Epithelial cell of esophagus (primary cell): ENCODE results near the gene MYL4.

Source experiments
- DNase-seq: peaks from one replicate; pipeline ENCODE4 v3.0.0; 2010; ENCODE audit warnings: low read depth
- H3K4me3 ChIP-seq: 2 replicates; pipeline ENCODE4 v1.5.1; 2011; ENCODE audit warnings: mild to moderate bottlenecking, low read length, control low read depth
- TF ChIP-seq, protein P1 (sequence below): IDR thresholded peaks from 2 replicates; pipeline ENCODE4 v1.5.1; 2011; ENCODE audit warnings: low read depth, mild to moderate bottlenecking, low read length, control low read depth, inconsistent platforms; ENCODE audit not compliant: insufficient read depth; ENCODE audit errors: missing control alignments

Gene MYL4

DNA sequence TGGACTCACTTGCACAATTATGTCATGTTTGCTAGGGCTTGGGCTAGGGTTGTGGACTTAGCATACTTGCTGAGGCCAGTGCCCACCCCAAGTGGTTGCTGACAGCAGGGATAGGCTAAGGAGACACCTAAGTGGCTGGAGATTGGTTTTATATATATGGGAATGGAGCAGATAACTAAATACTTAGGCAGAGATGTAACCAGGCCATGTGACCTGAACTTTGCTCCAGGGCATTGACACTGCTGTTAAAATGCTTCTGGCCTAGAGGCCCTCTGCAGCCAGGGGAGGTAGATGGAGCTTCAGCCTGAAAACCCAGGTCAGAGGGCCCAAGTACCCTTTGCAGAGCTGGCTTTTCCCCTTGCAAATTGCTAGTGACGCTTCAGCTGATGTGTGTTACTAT lies 43.1 kb downstream of the MYL4 start:
- TF ChIP-seq, protein P1, sequence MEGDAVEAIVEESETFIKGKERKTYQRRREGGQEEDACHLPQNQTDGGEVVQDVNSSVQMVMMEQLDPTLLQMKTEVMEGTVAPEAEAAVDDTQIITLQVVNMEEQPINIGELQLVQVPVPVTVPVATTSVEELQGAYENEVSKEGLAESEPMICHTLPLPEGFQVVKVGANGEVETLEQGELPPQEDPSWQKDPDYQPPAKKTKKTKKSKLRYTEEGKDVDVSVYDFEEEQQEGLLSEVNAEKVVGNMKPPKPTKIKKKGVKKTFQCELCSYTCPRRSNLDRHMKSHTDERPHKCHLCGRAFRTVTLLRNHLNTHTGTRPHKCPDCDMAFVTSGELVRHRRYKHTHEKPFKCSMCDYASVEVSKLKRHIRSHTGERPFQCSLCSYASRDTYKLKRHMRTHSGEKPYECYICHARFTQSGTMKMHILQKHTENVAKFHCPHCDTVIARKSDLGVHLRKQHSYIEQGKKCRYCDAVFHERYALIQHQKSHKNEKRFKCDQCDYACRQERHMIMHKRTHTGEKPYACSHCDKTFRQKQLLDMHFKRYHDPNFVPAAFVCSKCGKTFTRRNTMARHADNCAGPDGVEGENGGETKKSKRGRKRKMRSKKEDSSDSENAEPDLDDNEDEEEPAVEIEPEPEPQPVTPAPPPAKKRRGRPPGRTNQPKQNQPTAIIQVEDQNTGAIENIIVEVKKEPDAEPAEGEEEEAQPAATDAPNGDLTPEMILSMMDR: no peak
- no peak for DNase-seq
- H3K4me3 ChIP-seq: no peak overlapping the region

DNA sequence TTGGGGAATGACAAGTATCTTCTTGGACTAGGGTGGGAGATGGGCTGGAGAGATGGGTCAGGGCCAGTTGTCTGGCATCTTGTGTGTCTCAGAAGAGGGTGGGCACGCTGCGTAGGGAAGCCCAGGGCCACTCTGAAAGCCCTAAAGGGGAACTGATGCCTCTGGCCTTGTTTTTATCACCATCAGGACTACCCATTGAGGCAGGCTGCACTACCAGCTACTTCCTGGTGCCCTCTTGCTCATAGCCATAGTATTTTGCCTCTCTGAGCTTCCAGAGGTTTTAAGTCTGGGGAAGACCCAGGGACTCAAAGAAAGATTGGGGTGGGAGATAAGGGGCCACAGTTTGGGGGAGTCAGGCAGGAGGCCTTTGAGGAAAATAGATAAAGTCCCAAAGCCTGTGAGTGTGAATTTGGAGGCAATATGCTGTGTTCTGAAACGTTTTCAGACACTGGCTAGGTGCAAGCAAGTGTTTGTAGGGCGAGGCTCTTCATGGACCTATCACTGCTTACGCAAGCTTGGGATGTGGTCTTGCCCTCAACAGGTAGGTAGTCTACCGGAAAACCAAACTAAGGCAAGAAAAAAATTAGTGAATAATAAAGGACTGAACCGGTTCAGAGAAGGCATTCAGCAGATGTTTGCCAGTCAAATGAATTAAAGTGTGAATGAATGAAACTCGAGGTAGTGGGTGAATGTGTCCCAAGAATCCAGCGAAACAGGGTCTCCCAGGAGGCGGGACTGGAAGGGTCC lies 43.8 kb downstream of the MYL4 start:
- TF ChIP-seq, protein P1: no peak
- DNase-seq: no peak
- no peak overlapping the region for H3K4me3 ChIP-seq

DNA sequence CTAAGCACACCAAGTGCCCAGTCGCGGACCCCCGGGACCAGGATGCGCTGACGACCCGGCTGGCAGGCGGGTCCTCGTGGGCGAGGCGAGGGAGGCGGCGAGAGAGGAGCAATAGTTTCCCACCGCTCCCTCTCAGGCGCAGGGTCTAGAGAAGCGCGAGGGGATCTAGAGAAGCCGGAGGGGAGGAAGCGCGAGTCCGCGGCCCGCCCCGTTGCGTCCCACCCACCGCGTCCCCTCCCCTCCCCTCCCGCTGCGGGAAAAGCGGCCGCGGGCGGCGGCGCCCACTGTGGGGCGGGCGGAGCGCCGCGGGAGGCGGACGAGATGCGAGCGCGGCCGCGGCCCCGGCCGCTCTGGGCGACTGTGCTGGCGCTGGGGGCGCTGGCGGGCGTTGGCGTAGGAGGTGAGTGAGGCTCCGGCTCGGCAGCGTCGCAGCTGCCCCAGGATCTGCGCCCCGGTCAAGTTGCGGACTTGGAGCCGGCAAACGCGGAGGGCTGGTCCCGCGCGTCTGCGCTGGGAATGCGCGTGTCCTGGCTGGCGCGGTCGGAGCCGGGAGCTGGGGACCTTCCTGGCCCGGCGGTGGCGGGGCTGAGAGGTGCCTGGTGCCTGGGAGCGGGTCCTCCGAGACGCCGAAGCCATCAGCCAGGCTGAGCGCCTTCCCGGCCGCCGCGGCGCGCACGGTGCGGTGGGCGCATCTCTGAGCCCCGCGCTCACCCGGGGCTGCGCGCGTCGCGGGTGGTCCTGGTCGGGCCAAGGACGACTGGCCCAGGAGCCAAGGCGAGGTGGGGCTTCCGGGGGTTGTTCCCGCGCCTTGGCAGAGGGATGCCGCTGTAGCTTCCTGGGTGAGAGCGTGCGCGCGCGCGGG lies 44.6 kb downstream of the MYL4 start, which contains the start of gene ITGB3:
TSS of gene ITGB3 (plus strand) at position 287 of the 862 bp plus-strand sequence. CDS start at position 322, 35 bp downstream.
- peak; percentile 66 for DNase-seq
- peak within 1 kb of the TSS; percentile 34 for H3K4me3 ChIP-seq
- TF ChIP-seq, protein P1: no peak

DNA sequence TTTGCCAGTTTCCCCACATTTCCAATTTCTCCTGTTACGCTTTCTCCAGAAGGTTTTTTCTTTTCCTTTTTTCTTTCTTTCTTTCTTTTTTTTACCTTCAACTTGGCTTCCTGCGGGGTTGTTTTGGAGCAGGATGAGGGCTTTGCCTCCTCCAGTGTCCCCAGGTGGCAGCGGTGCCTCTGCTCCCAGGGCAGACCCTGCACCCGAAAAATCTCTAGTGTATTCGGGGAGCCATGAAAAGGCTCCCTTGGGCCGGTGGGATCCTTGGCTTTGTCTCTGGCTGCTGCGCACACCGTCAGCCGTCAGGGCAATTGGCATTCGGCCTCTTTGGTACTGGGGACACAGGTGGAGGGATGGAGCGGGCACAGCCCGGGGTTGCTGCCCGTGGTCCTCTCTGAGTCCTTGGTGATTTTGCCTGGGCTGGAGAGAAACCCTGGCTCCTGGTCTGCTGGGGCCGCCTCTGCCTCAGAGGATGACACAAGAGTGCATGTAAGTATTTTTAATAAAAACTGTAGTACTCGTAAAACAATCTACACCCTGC lies 45.3 kb downstream of the MYL4 start:
- TF ChIP-seq, protein P1: no peak
- peak overlapping the region; percentile 34 for H3K4me3 ChIP-seq

DNA sequence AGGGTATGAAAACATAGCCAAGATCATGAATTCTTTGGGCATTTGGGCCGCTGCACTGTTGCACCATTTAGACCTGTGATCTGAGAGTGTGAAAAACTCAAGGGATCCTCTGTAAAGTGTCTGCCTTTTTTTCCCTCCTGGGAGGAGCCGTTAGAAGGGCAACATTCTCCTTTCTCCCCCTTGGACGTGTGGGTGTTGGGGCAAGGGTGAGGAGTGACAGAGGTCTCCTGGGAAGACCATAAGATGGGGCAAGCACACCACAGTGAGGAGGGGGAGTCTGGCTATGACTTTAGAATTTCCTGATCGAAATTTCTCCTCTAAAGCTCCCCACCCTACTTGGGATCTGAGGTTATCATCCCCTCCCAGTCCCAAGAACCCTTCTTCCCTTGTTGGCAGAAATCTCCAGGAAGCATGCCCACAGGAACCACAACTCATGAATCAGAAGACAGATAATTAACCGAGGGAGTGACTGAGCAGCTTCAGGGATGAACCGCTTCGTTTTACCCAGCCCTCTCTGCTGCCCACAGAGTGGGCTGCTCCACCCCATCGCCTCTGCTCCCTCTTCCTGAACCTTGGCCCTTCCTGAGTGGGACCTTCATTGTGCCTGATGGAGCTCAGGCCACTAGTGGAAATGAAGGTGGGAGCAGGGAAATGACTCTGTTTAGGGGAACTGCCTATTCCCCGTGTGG lies 48.6 kb downstream of the MYL4 start:
- DNase-seq: peak; percentile 49
- no peak overlapping the region for H3K4me3 ChIP-seq

More for the DNA sequence above, 45.3 kb downstream of the MYL4 start:
- no peak for DNase-seq

DNA sequence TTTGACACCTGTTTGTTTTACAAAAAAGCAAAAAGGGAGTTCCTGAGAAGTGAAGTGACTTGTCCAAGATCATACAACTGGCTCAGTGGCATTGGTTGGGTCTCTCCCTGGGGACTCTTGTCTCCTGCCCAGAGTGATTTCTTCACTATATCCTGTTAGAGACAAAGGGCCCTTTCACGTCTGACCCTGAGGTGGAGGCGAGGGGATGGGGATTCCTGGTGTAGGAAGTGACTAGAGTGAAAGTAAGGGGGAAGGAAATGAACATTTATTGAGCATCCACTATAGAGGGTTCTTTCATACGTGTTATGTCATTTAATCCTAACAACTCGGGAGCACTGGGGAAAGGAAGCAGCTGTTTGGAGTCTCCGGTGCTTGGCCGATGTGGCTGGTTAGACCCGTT lies 53.4 kb downstream of the MYL4 start:
- no peak overlapping the region for H3K4me3 ChIP-seq
- TF ChIP-seq, protein P1: no peak
- no peak for DNase-seq

More for the DNA sequence above, 48.6 kb downstream of the MYL4 start:
- TF ChIP-seq, protein P1: no peak
